ENCODE measurements around the gene PLEKHG1.

The PLEKHG1 gene

DNA sequence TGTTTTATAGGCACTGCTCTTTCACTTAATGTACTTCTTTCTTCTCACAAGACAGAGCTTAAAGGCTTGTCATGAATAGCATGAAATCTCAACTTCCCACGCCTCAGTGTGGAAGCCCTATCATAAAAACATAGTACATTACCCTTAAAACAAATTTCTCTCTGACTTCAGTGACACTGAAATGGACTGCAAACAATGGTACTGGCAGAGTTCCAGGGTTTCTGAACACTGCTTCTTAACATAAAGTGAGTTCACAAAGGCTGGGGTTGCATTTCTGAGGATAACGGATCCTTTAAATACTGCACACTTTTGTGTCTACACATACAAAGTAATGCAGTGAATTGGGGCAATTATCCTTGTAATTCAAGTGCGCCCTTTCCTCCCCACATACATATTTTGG lies 32.3 kb upstream of the PLEKHG1 start:
- TF ChIP-seq, protein P1, sequence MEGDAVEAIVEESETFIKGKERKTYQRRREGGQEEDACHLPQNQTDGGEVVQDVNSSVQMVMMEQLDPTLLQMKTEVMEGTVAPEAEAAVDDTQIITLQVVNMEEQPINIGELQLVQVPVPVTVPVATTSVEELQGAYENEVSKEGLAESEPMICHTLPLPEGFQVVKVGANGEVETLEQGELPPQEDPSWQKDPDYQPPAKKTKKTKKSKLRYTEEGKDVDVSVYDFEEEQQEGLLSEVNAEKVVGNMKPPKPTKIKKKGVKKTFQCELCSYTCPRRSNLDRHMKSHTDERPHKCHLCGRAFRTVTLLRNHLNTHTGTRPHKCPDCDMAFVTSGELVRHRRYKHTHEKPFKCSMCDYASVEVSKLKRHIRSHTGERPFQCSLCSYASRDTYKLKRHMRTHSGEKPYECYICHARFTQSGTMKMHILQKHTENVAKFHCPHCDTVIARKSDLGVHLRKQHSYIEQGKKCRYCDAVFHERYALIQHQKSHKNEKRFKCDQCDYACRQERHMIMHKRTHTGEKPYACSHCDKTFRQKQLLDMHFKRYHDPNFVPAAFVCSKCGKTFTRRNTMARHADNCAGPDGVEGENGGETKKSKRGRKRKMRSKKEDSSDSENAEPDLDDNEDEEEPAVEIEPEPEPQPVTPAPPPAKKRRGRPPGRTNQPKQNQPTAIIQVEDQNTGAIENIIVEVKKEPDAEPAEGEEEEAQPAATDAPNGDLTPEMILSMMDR (IDR thresholded peaks at IDR 0.05), result no peak

DNA sequence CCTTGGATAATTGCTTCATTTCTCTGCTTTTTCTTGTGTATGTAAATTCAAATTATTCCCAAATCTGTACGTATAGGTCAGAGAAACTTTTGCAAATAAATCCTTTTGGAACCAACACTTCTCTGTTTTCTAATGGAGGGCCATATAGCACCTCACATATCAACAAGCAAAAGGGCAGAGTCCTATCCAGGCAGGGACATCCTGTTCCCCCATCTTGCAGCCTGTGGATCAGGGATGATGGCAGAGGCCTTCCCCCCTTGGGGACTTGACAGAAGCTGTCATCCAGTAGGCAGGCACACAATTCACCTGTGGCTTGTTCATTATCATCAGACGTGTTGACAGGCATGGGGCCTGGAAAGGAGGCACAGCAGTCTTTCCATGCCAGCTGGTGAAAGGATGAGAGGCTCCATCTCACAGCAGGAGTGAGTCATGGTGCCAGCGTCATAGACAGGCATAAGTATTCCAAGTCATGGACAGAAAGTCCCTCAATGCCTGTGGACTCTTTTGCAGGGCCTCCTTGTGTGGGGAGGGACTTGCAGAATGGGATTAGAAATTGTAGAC lies 31.8 kb upstream of the PLEKHG1 start:
- TF ChIP-seq, protein P1 (IDR thresholded peaks at IDR 0.05), result no peak

DNA sequence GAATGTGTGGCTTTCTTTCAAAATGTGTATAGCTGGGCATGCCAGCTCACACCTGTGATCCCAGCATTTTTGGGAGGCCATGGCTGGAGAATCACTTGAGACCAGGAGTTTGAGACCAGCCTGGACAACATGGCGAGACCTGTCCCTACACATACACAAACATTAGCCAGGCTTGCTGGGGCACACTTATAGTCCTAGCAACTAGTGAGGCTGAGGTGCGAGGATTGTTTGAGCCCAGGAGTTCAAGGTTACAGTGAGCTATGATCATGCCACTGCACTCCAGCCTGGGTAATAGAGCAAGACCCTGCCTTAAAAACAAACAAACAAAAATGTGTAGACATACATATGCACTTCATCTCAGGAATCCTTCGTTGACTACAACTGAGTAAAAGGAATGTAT lies 31.1 kb upstream of the PLEKHG1 start:
- TF ChIP-seq, protein P1 (IDR thresholded peaks at IDR 0.05), result no peak

GRCh38 chr6:150569161-150569560 lies 30.5 kb upstream of the PLEKHG1 start:
- TF ChIP-seq, protein P1 (IDR thresholded peaks at IDR 0.05), result no peak

GRCh38 chr6:150573041-150573681 lies 26.5 kb upstream of the PLEKHG1 start:
- TF ChIP-seq, protein P1 (IDR thresholded peaks at IDR 0.05), result no peak

DNA sequence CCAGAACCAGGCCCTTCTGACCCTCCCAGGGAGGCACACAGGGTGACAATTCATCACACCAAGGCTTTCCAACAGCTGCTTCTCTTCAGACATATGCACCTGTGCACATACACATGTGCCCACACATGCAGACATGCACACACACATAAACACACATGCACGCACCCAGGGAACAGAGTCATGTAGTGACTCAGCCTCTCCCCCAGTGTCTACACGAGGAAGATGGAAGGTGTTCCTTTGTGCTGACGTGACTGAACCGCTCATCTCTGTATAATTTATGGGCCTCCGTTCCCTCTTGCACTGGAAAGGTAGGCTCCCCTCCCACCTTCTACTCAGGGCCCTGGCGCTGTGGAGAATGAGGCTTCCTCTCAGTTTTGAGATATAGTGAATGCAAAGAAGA lies 23.8 kb upstream of the PLEKHG1 start:
- TF ChIP-seq, protein P1 (IDR thresholded peaks at IDR 0.05), result no peak

GRCh38 chr6:150576651-150577226 lies 22.9 kb upstream of the PLEKHG1 start:
- TF ChIP-seq, protein P1 (IDR thresholded peaks at IDR 0.05), result no peak

Measured in LNCAP (cell line).